ENCODE data around the gene CNIH1. TPM values are rescaled to one million over a fixed set of nuclear protein-coding genes. Genes with fewer than 3 reads are reported as not detected.

Gene CNIH1
- total and polyA plus RNA-seq, 2 of the 13 experiments (the other 11 are each of a cell fraction or from before 2014, with no cell fraction given) = 166 to 421 TPM

GRCh38 chr14:54447231-54447692 lies 6.1 kb upstream of the CNIH1 start (continued):
- TF ChIP-seq, protein P1, sequence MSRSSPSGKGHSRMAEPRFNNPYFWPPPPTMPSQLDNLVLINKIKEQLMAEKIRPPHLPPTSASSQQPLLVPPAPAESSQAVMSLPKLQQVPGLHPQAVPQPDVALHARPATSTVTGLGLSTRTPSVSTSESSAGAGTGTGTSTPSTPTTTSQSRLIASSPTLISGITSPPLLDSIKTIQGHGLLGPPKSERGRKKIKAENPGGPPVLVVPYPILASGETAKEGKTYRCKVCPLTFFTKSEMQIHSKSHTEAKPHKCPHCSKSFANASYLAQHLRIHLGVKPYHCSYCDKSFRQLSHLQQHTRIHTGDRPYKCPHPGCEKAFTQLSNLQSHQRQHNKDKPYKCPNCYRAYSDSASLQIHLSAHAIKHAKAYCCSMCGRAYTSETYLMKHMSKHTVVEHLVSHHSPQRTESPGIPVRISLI (CRISPR knock-in tag; IDR thresholded peaks at IDR 0.05; ENCODE audit: borderline replicate concordance) = peak; percentile 86
- TF ChIP-seq ZNF788 (CRISPR knock-in tag; IDR thresholded peaks at IDR 0.05; ENCODE audit: borderline replicate concordance) (peak; percentile 49; the same call in 1 of the 2 replicates), FOXC1 (CRISPR knock-in tag; IDR thresholded peaks at IDR 0.05; ENCODE audit: borderline replicate concordance) (0 out of 2 replicates have a peak, but pooled peaks have one; percentile 35), TCF7L2 (IDR thresholded peaks at IDR 0.05; ENCODE audit: low read depth, low read length) (no peak), KDM1A (CRISPR knock-in tag; IDR thresholded peaks at IDR 0.05) (peak; percentile 57; the same call in 1 of the 2 replicates), RBM39 (IDR thresholded peaks at IDR 0.05; ENCODE audit: low read depth, low read length, poor library complexity, severe bottlenecking) (no peak), ZBTB8A (CRISPR knock-in tag; IDR thresholded peaks at IDR 0.05; ENCODE audit: borderline replicate concordance, low read depth) (no peak), RXRB (CRISPR knock-in tag; IDR thresholded peaks at IDR 0.05; ENCODE audit: borderline replicate concordance) (peak; percentile 87), ZNF557 (CRISPR knock-in tag; IDR thresholded peaks at IDR 0.05) (no peak), ZNF646 (CRISPR knock-in tag; IDR thresholded peaks at IDR 0.05) (no peak), ZNF816 (CRISPR knock-in tag; IDR thresholded peaks at IDR 0.05; ENCODE audit: borderline replicate concordance) (no peak)
- TF ChIP-seq, protein P2, sequence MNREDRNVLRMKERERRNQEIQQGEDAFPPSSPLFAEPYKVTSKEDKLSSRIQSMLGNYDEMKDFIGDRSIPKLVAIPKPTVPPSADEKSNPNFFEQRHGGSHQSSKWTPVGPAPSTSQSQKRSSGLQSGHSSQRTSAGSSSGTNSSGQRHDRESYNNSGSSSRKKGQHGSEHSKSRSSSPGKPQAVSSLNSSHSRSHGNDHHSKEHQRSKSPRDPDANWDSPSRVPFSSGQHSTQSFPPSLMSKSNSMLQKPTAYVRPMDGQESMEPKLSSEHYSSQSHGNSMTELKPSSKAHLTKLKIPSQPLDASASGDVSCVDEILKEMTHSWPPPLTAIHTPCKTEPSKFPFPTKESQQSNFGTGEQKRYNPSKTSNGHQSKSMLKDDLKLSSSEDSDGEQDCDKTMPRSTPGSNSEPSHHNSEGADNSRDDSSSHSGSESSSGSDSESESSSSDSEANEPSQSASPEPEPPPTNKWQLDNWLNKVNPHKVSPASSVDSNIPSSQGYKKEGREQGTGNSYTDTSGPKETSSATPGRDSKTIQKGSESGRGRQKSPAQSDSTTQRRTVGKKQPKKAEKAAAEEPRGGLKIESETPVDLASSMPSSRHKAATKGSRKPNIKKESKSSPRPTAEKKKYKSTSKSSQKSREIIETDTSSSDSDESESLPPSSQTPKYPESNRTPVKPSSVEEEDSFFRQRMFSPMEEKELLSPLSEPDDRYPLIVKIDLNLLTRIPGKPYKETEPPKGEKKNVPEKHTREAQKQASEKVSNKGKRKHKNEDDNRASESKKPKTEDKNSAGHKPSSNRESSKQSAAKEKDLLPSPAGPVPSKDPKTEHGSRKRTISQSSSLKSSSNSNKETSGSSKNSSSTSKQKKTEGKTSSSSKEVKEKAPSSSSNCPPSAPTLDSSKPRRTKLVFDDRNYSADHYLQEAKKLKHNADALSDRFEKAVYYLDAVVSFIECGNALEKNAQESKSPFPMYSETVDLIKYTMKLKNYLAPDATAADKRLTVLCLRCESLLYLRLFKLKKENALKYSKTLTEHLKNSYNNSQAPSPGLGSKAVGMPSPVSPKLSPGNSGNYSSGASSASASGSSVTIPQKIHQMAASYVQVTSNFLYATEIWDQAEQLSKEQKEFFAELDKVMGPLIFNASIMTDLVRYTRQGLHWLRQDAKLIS (CRISPR knock-in tag; IDR thresholded peaks at IDR 0.05) = no peak

Data from HepG2 (cell line).